ENCODE measurements around the gene IL4I1.

- TF ChIP-seq RAD21 (IDR thresholded peaks at IDR 0.05; ENCODE audit: low read length) (no peak), POLR2A (IDR thresholded peaks at IDR 0.05; ENCODE audit: low read depth, low read length) (no peak), CTCF (conservative IDR thresholded peaks at IDR 0.05; ENCODE audit: low read depth, low read length) (no peak)
These were observed 44.0 kb downstream of the IL4I1 start for GRCh38 chr19:49852631-49853126.
